GM12892 (cell line): ENCODE data around the gene NUDT16.

ENCODE experiments used
- POLR2A ChIP-seq: IDR thresholded peaks from 2 replicates; pipeline ENCODE4 v1.6.1; 2011; ENCODE audit warnings: low read depth, low read length, control low read depth
- POLR2AphosphoS5 ChIP-seq: IDR thresholded peaks from 2 replicates; pipeline ENCODE4 v1.6.1; 2011; ENCODE audit warnings: low read depth, low read length, control low read depth

GRCh38 chr3:131431754-131432153 lies 50.2 kb downstream of the NUDT16 start:
- TF ChIP-seq POLR2A (no peak), POLR2AphosphoS5 (no peak)
